HepG2 (cell line): ENCODE data around the gene GJB1. TPM values are rescaled to one million over a fixed set of nuclear protein-coding genes. Genes with fewer than 3 reads are reported as not detected.
A peak's percentile ranks its signal among the peaks of the same experiment; 100 is the strongest.

Source experiments
- ATAC-seq: fragments of 200-7000 bp; cut with Tn5 transposase; 3 replicates; pipeline ENCODE4 v1.9.1; 2020; ENCODE audit warnings: mild to moderate bottlenecking, moderate library complexity
- BruUV-seq: library from RNA; stranded (reverse); fragments of 400-500 nt; replicated peaks from 2 replicates; lab custom pipeline; 2021; lab: Mats Ljungman, UMichigan
- CTCF ChIA-PET: fragments of 300-600 bp; formaldehyde crosslinking; extraction: SDS; loops from one replicate; lab custom pipeline; 2021; ENCODE audit warnings: low total read pairs, inconsistent platforms, low intra/inter-chr PET ratio; lab: Yijun Ruan, JAX
- POLR2A ChIA-PET: fragments of 350-600 bp; sonication (Branson Sonifier 250); formaldehyde crosslinking; loops from one replicate; lab custom pipeline; 2020; ENCODE audit warnings: antibody characterized with exemption, inconsistent platforms; lab: Yijun Ruan, JAX
- DNase-seq: peaks from one replicate; pipeline ENCODE4 v3.0.0-alpha.2; 2015; ENCODE audit warnings: low spot score
- FAIRE-seq: peaks from 3 replicates; lab custom pipeline; 2011; peaks lifted over from hg19 to GRCh38; lab: Jason Lieb, UNC
- H2AFZ ChIP-seq: one replicate; pipeline ENCODE4 v1.6.1; 2011; ENCODE audit warnings: low read length, inconsistent platforms
- H3K27ac ChIP-seq: fragments of 300-600 bp; 3 replicates; pipeline ENCODE4 v1.8.0; 2011; ENCODE audit warnings: mixed run types, mild to moderate bottlenecking, mixed read lengths, low read length, inconsistent platforms; ENCODE audit not compliant: insufficient read depth; ENCODE audit errors: extremely low read length
- H3K27me3 ChIP-seq, 2 experiments: fragments of 200-600 bp in 1 of 2; 2 replicates in 1 of 2; 3 replicates in 1 of 2; pipeline versions ENCODE4 v1.6.0 to v1.8.0; 2011; ENCODE audit warnings: low read length in 2 of 2, mild to moderate bottlenecking in 2 of 2, moderate library complexity in 2 of 2, inconsistent platforms in 1 of 2; ENCODE audit not compliant: insufficient read depth in 2 of 2, control insufficient read depth in 1 of 2
- H3K36me3 ChIP-seq, 2 experiments: fragments of 200-600 bp in 1 of 2; replicated peaks in 1 of 2; 2 replicates in 1 of 2; 3 replicates in 1 of 2; pipeline versions ENCODE4 v1.5.1 to v1.8.0; 2011; ENCODE audit warnings: low read length in 2 of 2, inconsistent platforms in 1 of 2; ENCODE audit not compliant: insufficient read depth in 2 of 2, control insufficient read depth in 1 of 2
- H3K4me1 ChIP-seq: 2 replicates; pipeline ENCODE4 v1.5.1; 2012; ENCODE audit warnings: low read length, inconsistent platforms; ENCODE audit not compliant: insufficient read depth
- H3K4me2 ChIP-seq: 2 replicates; pipeline ENCODE4 v1.6.0; 2011; ENCODE audit warnings: low read depth, low read length, inconsistent platforms
- H3K4me3 ChIP-seq, 3 experiments: fragments of 200-600 bp in 1 of 3; sonication (generic), shearing (Covaris generic) in 1 of 3; replicated peaks in 1 of 3; 2 replicates each; pipeline ENCODE4 v1.5.1; 2011 to 2016; ENCODE audit warnings: low read length in 3 of 3, inconsistent platforms in 2 of 3, low read depth in 2 of 3, mild to moderate bottlenecking in 2 of 3, control low read depth in 1 of 3, mixed read lengths in 1 of 3; ENCODE audit not compliant: insufficient read depth in 1 of 3
- H3K79me2 ChIP-seq: one replicate; pipeline ENCODE4 v1.6.1; 2011; ENCODE audit warnings: low read length, inconsistent platforms; ENCODE audit not compliant: insufficient read depth
- H3K9ac ChIP-seq: 2 replicates; pipeline ENCODE4 v1.6.0; 2011; ENCODE audit warnings: mild to moderate bottlenecking, low read depth, low read length, inconsistent platforms; ENCODE audit not compliant: insufficient read depth
- H3K9me3 ChIP-seq: 2 replicates; pipeline ENCODE4 v1.5.1; 2012; ENCODE audit warnings: mild to moderate bottlenecking, low read length
- H4K20me1 ChIP-seq: 2 replicates; pipeline ENCODE4 v1.6.0; 2011; ENCODE audit warnings: inconsistent platforms, mild to moderate bottlenecking, low read length, moderate library complexity; ENCODE audit not compliant: insufficient read depth
- ASH2L ChIP-seq: fragments of 300-600, 200-600 bp; sonication (generic); IDR thresholded peaks from 2 replicates; pipeline ENCODE4 v1.7.0; 2017; ENCODE audit warnings: low read depth, mild to moderate bottlenecking, moderate library complexity, mixed read lengths, low read length; ENCODE audit not compliant: insufficient read length
- ATF1 ChIP-seq: IDR thresholded peaks from 2 replicates; pipeline ENCODE4 v1.6.1; 2016; ENCODE audit warnings: mild to moderate bottlenecking, control low read depth
- HDAC1 ChIP-seq: sonication (generic); formaldehyde crosslinking; IDR thresholded peaks from 2 replicates; pipeline ENCODE4 v1.5.1; 2020; ENCODE audit warnings: mild to moderate bottlenecking, missing genetic modification reagents
- HNF4A ChIP-seq: sonication (generic); formaldehyde crosslinking; IDR thresholded peaks from 2 replicates; pipeline ENCODE4 v1.4.0; 2020; ENCODE audit warnings: missing genetic modification reagents
- IKZF5 ChIP-seq: IDR thresholded peaks from 2 replicates; pipeline ENCODE4 v1.6.1; 2018; ENCODE audit warnings: missing genetic modification reagents, mild to moderate bottlenecking, missing compliant biosample characterization
- MIER2 ChIP-seq: IDR thresholded peaks from 2 replicates; pipeline ENCODE4 v1.6.1; 2016; ENCODE audit warnings: missing biosample characterization, missing genetic modification reagents
- NFYC ChIP-seq: IDR thresholded peaks from 2 replicates; pipeline ENCODE4 v1.6.1; 2016; ENCODE audit warnings: missing genetic modification reagents, missing compliant biosample characterization
- POLR2A ChIP-seq, 2 experiments: IDR thresholded peaks; 2 replicates each; pipeline ENCODE4 v1.6.1; 2011; ENCODE audit warnings: low read depth in 2 of 2, low read length in 2 of 2, mild to moderate bottlenecking in 1 of 2, moderate library complexity in 1 of 2; ENCODE audit not compliant: insufficient read depth in 1 of 2
- PREB ChIP-seq: sonication (generic); formaldehyde crosslinking; IDR thresholded peaks from 2 replicates; pipeline ENCODE4 v1.4.0; 2020; ENCODE audit warnings: missing genetic modification reagents
- RARA ChIP-seq: IDR thresholded peaks from 2 replicates; pipeline ENCODE4 v1.6.1; 2016; ENCODE audit warnings: missing genetic modification reagents, missing compliant biosample characterization
- SAP130 ChIP-seq: IDR thresholded peaks from 2 replicates; pipeline ENCODE4 v1.6.1; 2016; ENCODE audit warnings: low read depth
- SPEN ChIP-seq: sonication (generic); formaldehyde crosslinking; IDR thresholded peaks from 2 replicates; pipeline ENCODE4 v1.5.1; 2020; ENCODE audit warnings: low read depth, mild to moderate bottlenecking, missing genetic modification reagents
- TEAD3 ChIP-seq: optimal IDR thresholded peaks from 2 replicates; pipeline ENCODE3; 2016; ENCODE audit warnings: borderline replicate concordance
- ZC3H4 ChIP-seq: sonication (generic); formaldehyde crosslinking; IDR thresholded peaks from 2 replicates; pipeline ENCODE4 v1.4.0; 2020; ENCODE audit warnings: missing genetic modification reagents, borderline replicate concordance
- ZNF629 ChIP-seq: sonication (generic); formaldehyde crosslinking; conservative IDR thresholded peaks from 2 replicates; pipeline ENCODE4 v1.5.0; 2020; ENCODE audit warnings: missing genetic modification reagents
- WGBS: methylation state at CpG from one replicate; pipeline ENCODE4 v1.1.6; 2017; ENCODE audit warnings: low lambda C conversion rate; 5-methylcytosine and 5-hydroxymethylcytosine counted together
- in situ Hi-C: cut with HindIII; loops from 2 replicates; pipeline ENCODE4 v1.10.0; 2017; ENCODE audit warnings: low pct_unique_long_range_greater_than_20kb; ENCODE audit not compliant: extremely low pct_ligation_motif_present
- intact Hi-C: fragments of 100-400 bp; cut with micrococcal nuclease; formaldehyde crosslinking; loops from one replicate; pipeline ENCODE4 v1.10.0; 2022; ENCODE audit not compliant: unreplicated experiment
- polyA plus RNA-seq, 8 experiments: library from polyadenylated mRNA; depleted of rRNA in 3 of 8; stranded (reverse) in 7 of 8; unstranded in 1 of 8; fragments of >200 nt; fragmentation: Illumina TruSeq in 4 of 8; extraction: Trizol in 4 of 8; gene quantifications; 2 replicates each; pipeline versions ENCODE4 v1.2.1 to v1.2.3, GENCODE V29; 2011 to 2016; ENCODE audit warnings: low read depth in 4 of 8, missing spikeins in 1 of 8, mixed read lengths in 1 of 8; ENCODE audit not compliant: insufficient read depth in 1 of 8
- total RNA-seq, 5 experiments: library from RNA; depleted of rRNA; stranded (reverse); fragments of >200 nt; fragmentation: Illumina TruSeq; extraction: Trizol; gene quantifications; 2 replicates each; pipeline ENCODE4 v1.2.3, GENCODE V29; 2016; ENCODE audit warnings: low read depth in 1 of 5

Gene GJB1
- total and polyA plus RNA-seq, 2 of the 13 experiments (the other 11 are each of a cell fraction or from before 2014, with no cell fraction given), result 111 to 161 TPM

GRCh38 chrX:71182871-71183270 lies 40.2 kb upstream of the GJB1 start:
- no peaks in the 10 kb centered on the region for H3K79me2 ChIP-seq
- DNase-seq (no peak), ATAC-seq (peak; percentile 52), FAIRE-seq (peak; percentile 71)
- H3K27me3 ChIP-seq, result no peaks in the 10 kb centered on the region
- intact Hi-C loops (loop anchor here (1.0 to 5.0 kb wide), 4 partner anchors 34 to 100 kb away; partner anchors contain the start of genes FOXO4, NONO and ZMYM3), in situ Hi-C loops (no loop called here)
- H3K4me3 ChIP-seq, result peak overlapping the region; percentile 36 to 62 (median 49)
- no peaks in the 10 kb centered on the region for H3K36me3 ChIP-seq
- POLR2A ChIA-PET, result interaction anchor here (1.0 to 5.2 kb wide), 14 partner anchors 10 to 211 kb away, joined by 3 to 68 read pairs (median 12); partner anchors contain the start of genes GJB1, ITGB1BP2, MED12 and NONO
- H2AFZ ChIP-seq, result no peak overlapping the region
- peak overlapping the region; percentile 100 for H3K27ac ChIP-seq
- H3K4me2 ChIP-seq, result peak overlapping the region; percentile 82
- CTCF ChIA-PET, result no interaction called here
- H4K20me1 ChIP-seq, result no peaks in the 10 kb centered on the region
- TSS peak; percentile 90 for BruUV-seq
- TF ChIP-seq POLR2A (IDR thresholded peaks at IDR 0.05; ENCODE audit: insufficient read depth in 1 of 2, low read depth in 2 of 2, low read length in 2 of 2) (peak in 1 of 2 experiments; percentile 42; a peak in 1 of 4 replicates), HDAC1 (CRISPR knock-in tag) (0 out of 2 replicates have a peak, but pooled peaks have one; percentile 26), ZC3H4 (CRISPR knock-in tag) (0 out of 2 replicates have a peak, but pooled peaks have one; percentile 27), PREB (no peak), ZNF629 (CRISPR knock-in tag) (0 out of 2 replicates have a peak, but pooled peaks have one; percentile 30)
- WGBS, result 0% methylated on average over 2 of the region's 2 CpGs
- peaks cover 55% of the 10 kb centered on the region for H3K4me1 ChIP-seq
- H3K9ac ChIP-seq, result peak overlapping the region; percentile 82
- H3K9me3 ChIP-seq, result no peaks in the 10 kb centered on the region

- in situ Hi-C loops, result no loop called here
- H3K27ac ChIP-seq, result peak overlapping the region; percentile 100
- H3K27me3 ChIP-seq, result no peaks in the 10 kb centered on the region
- peak; percentile 77 for ATAC-seq
- H3K9me3 ChIP-seq, result no peaks in the 10 kb centered on the region
- peak; percentile 78 for DNase-seq
- 0% methylated on average over 3 of the region's 6 CpGs for WGBS
- ChIA-PET POLR2A (interaction anchor here (1.0 to 5.2 kb wide), 14 partner anchors 9 to 183 kb away, joined by 3 to 68 read pairs (median 12); partner anchors contain the start of genes GJB1, MED12, NONO and TAF1), CTCF (no interaction called here)
- H3K36me3 ChIP-seq, result no peaks in the 10 kb centered on the region
- FAIRE-seq, result peak; percentile 98
- no peaks in the 10 kb centered on the region for H3K79me2 ChIP-seq
- intact Hi-C loops, result loop anchor here (5.0 kb wide), 3 partner anchors 34 to 86 kb away; partner anchors contain the start of genes FOXO4 and ZMYM3
- H3K9ac ChIP-seq, result peak overlapping the region; percentile 82
- H2AFZ ChIP-seq, result peak overlapping the region; percentile 36
- peaks cover 50% of the 10 kb centered on the region for H3K4me1 ChIP-seq
- no peaks in the 10 kb centered on the region for H4K20me1 ChIP-seq
- peak overlapping the region; percentile 36 to 62 (median 49); a peak in 5 of 6 replicates for H3K4me3 ChIP-seq
- peak overlapping the region; percentile 82 for H3K4me2 ChIP-seq
- BruUV-seq, result no TSS peak
- TF ChIP-seq RARA (CRISPR knock-in tag) (peak; percentile 57; the same call in 1 of the 2 replicates), MIER2 (CRISPR knock-in tag) (0 out of 2 replicates have a peak, but pooled peaks have one; percentile 24), SAP130 (CRISPR knock-in tag) (peak; percentile 55), IKZF5 (CRISPR knock-in tag) (0 out of 2 replicates have a peak, but pooled peaks have one; percentile 21), ATF1 (CRISPR knock-in tag) (peak; percentile 35; the same call in 1 of the 2 replicates), ASH2L (peak; percentile 59), SPEN (CRISPR knock-in tag) (peak; percentile 51; the same call in 1 of the 2 replicates), HNF4A (CRISPR knock-in tag) (peak; percentile 79), TEAD3 (CRISPR knock-in tag) (peak; percentile 87), NFYC (0 out of 2 replicates have a peak, but pooled peaks have one; percentile 16)
Observed at GRCh38 chrX:71183341-71183740, 39.7 kb upstream of the GJB1 start.
